Activated T-helper 1 cell treated with Interleukin-2 at 50 U/mL for 16 hours (primary cell): ENCODE measurements around the gene MEG3.

ENCODE experiments used
- DNase-seq: peaks from one replicate; pipeline ENCODE4 v3.0.0-alpha.2; 2020; ENCODE audit warnings: low read depth

Gene MEG3

GRCh38 chr14:100834082-100834793 lies 8.3 kb downstream of the MEG3 start:
- DNase-seq, result no peak

GRCh38 chr14:100834794-100835547 lies 9.1 kb downstream of the MEG3 start:
- DNase-seq, result no peak

GRCh38 chr14:100835548-100836310 lies 9.8 kb downstream of the MEG3 start:
- no peak for DNase-seq

GRCh38 chr14:100836311-100836805 lies 10.4 kb downstream of the MEG3 start:
- DNase-seq, result no peak

GRCh38 chr14:100836941-100837804 lies 11.3 kb downstream of the MEG3 start:
- no peak for DNase-seq

- DNase-seq, result no peak
These were observed 12.0 kb downstream of the MEG3 start for GRCh38 chr14:100837805-100838350.

- DNase-seq, result no peak
These were observed 12.8 kb downstream of the MEG3 start for GRCh38 chr14:100838493-100839314.

- DNase-seq, result no peak
These were observed 13.3 kb downstream of the MEG3 start for GRCh38 chr14:100839315-100839585.

GRCh38 chr14:100839681-100840111 lies 13.8 kb downstream of the MEG3 start:
- no peak for DNase-seq

GRCh38 chr14:100840286-100841065 lies 14.6 kb downstream of the MEG3 start:
- DNase-seq, result no peak

- no peak for DNase-seq
These were observed 15.3 kb downstream of the MEG3 start for GRCh38 chr14:100841066-100841760.

- no peak for DNase-seq
These were observed 16.0 kb downstream of the MEG3 start for GRCh38 chr14:100841761-100842403.

GRCh38 chr14:100842799-100843198 lies 16.9 kb downstream of the MEG3 start:
- DNase-seq, result no peak

GRCh38 chr14:100844082-100844408 lies 18.1 kb downstream of the MEG3 start:
- no peak for DNase-seq

- no peak for DNase-seq
These were observed 18.5 kb downstream of the MEG3 start for GRCh38 chr14:100844421-100844820.

- DNase-seq, result no peak
These were observed 18.9 kb downstream of the MEG3 start for GRCh38 chr14:100844846-100845245.

- no peak for DNase-seq
These were observed 19.4 kb downstream of the MEG3 start for GRCh38 chr14:100845341-100845740.

- DNase-seq, result no peak
These were observed 20.5 kb downstream of the MEG3 start for GRCh38 chr14:100846309-100846859.
